Spinal cord (tissue), 10 donors: ENCODE data around the gene LCOR. TPM values are rescaled to one million over a fixed set of nuclear protein-coding genes. Genes with fewer than 3 reads are reported as not detected.

Experiments
- DNase-seq, 6 donors: peaks; one replicate each; pipeline versions ENCODE4 v3.0.0 to v3.0.0-alpha.2; 2013 to 2015; ENCODE audit warnings: low spot score in 6 of 6, low read depth in 4 of 6
- H3K27ac ChIP-seq: one replicate; pipeline ENCODE4 v1.5.1; 2013; ENCODE audit warnings: low read depth, low read length, control low read depth
- H3K27me3 ChIP-seq: one replicate; pipeline ENCODE4 v1.6.1; 2013; ENCODE audit warnings: low read length; ENCODE audit not compliant: control insufficient read depth, insufficient read depth
- H3K36me3 ChIP-seq: one replicate; pipeline ENCODE4 v1.6.1; 2013; ENCODE audit warnings: low read length; ENCODE audit not compliant: control insufficient read depth, insufficient read depth
- H3K4me1 ChIP-seq: one replicate; pipeline ENCODE4 v1.6.1; 2013; ENCODE audit warnings: low read length; ENCODE audit not compliant: control insufficient read depth, insufficient read depth
- H3K4me3 ChIP-seq: one replicate; pipeline ENCODE4 v1.5.1; 2013; ENCODE audit warnings: low read depth, low read length, control low read depth
- H3K9me3 ChIP-seq: one replicate; pipeline ENCODE4 v1.6.1; 2013; ENCODE audit warnings: low read length; ENCODE audit not compliant: control insufficient read depth, insufficient read depth
- WGBS: methylation state at CpG from one replicate; pipeline ENCODE4 v1.1.5; 2013; ENCODE audit warnings: missing lambda C conversion rate; ENCODE audit not compliant: insufficient coverage; 5-methylcytosine and 5-hydroxymethylcytosine counted together
- polyA plus RNA-seq, 2 donors: library from polyadenylated mRNA; unstranded; fragments of 120-200 nt; gene quantifications; one replicate each; pipeline ENCODE4 v1.2.1, GENCODE V29; 2013; ENCODE audit not compliant: insufficient read length in 2 of 2
- total RNA-seq, 2 donors: library from RNA; depleted of rRNA in 1 of 2; stranded (reverse); fragments of 120-200 nt in 1 of 2; fragments of >200 nt in 1 of 2; gene quantifications; one replicate each; pipeline versions ENCODE4 v1.2.3 to v1.2.4, GENCODE V29; 2013 to 2014
- donor health status: healthy.

LCOR gene
- total and polyA plus RNA-seq, 4 donors: 12.6 to 59.8 (median 22.0) TPM

- Histone ChIP-seq H3K27ac (no peak overlapping the region), H3K4me3 (no peak overlapping the region), H3K27me3 (no peaks in the 10 kb centered on the region), H3K36me3 (peaks cover 9% of the 10 kb centered on the region), H3K4me1 (no peaks in the 10 kb centered on the region), H3K9me3 (no peaks in the 10 kb centered on the region)
- 65% methylated on average over 3 of the region's 3 CpGs for WGBS
- DNase-seq: no peak
Measured at GRCh38 chr10:96878057-96878456, 46.0 kb downstream of the LCOR start.

GRCh38 chr10:96880575-96880974 lies 48.5 kb downstream of the LCOR start:
- WGBS: no CpG with 5 or more reads among the region's 2 CpGs
- Histone ChIP-seq H3K27ac (no peak overlapping the region), H3K9me3 (no peaks in the 10 kb centered on the region), H3K4me3 (no peak overlapping the region), H3K36me3 (peaks cover 9% of the 10 kb centered on the region), H3K27me3 (no peaks in the 10 kb centered on the region), H3K4me1 (no peaks in the 10 kb centered on the region)
- DNase-seq: no peak

- peaks cover 4% of the 10 kb centered on the region for H3K9me3 ChIP-seq
- DNase-seq: no peak
- no peaks in the 10 kb centered on the region for H3K4me1 ChIP-seq
- H3K36me3 ChIP-seq: peaks cover 5% of the 10 kb centered on the region
- WGBS: 96% methylated on average over 4 of the region's 12 CpGs
- H3K27me3 ChIP-seq: no peaks in the 10 kb centered on the region
- H3K4me3 ChIP-seq: no peak overlapping the region
- no peak overlapping the region for H3K27ac ChIP-seq
Measured at GRCh38 chr10:96889415-96890171, 57.5 kb downstream of the LCOR start.

GRCh38 chr10:96890172-96890513 lies 58.0 kb downstream of the LCOR start:
- DNase-seq: no peak
- no CpG with 5 or more reads among the region's 1 CpG for WGBS
- peaks cover 4% of the 10 kb centered on the region for H3K9me3 ChIP-seq
- no peaks in the 10 kb centered on the region for H3K4me1 ChIP-seq
- H3K27me3 ChIP-seq: no peaks in the 10 kb centered on the region
- H3K36me3 ChIP-seq: peaks cover 5% of the 10 kb centered on the region
- H3K4me3 ChIP-seq: no peak overlapping the region
- H3K27ac ChIP-seq: no peak overlapping the region

GRCh38 chr10:96890580-96890979 lies 58.5 kb downstream of the LCOR start:
- Histone ChIP-seq H3K36me3 (peaks cover 5% of the 10 kb centered on the region), H3K9me3 (peaks cover 4% of the 10 kb centered on the region), H3K27me3 (no peaks in the 10 kb centered on the region), H3K4me1 (no peaks in the 10 kb centered on the region), H3K27ac (no peak overlapping the region), H3K4me3 (no peak overlapping the region)
- WGBS: 100% methylated on average over 2 of the region's 3 CpGs
- DNase-seq: no peak

GRCh38 chr10:96891840-96892239 lies 59.7 kb downstream of the LCOR start:
- no peak overlapping the region for H3K4me3 ChIP-seq
- H3K4me1 ChIP-seq: no peaks in the 10 kb centered on the region
- H3K9me3 ChIP-seq: peaks cover 4% of the 10 kb centered on the region
- no peak for DNase-seq
- 100% methylated on average over 3 of the region's 4 CpGs for WGBS
- H3K27ac ChIP-seq: no peak overlapping the region
- H3K27me3 ChIP-seq: no peaks in the 10 kb centered on the region
- peaks cover 2% of the 10 kb centered on the region for H3K36me3 ChIP-seq

GRCh38 chr10:96895662-96896424 lies 63.7 kb downstream of the LCOR start:
- 88% methylated on average over 1 of the region's 6 CpGs for WGBS
- no peaks in the 10 kb centered on the region for H3K4me1 ChIP-seq
- no peak overlapping the region for H3K27ac ChIP-seq
- no peak for DNase-seq
- H3K27me3 ChIP-seq: no peaks in the 10 kb centered on the region
- no peak overlapping the region for H3K4me3 ChIP-seq
- peaks cover 4% of the 10 kb centered on the region for H3K9me3 ChIP-seq
- no peaks in the 10 kb centered on the region for H3K36me3 ChIP-seq

GRCh38 chr10:96896884-96897589 lies 64.9 kb downstream of the LCOR start:
- no peak overlapping the region for H3K4me3 ChIP-seq
- WGBS: no CpG with 5 or more reads among the region's 1 CpG
- DNase-seq: no peak

GRCh38 chr10:96902117-96902516 lies 70.0 kb downstream of the LCOR start:
- DNase-seq: no peak
- no peaks in the 10 kb centered on the region for H3K36me3 ChIP-seq
- no peaks in the 10 kb centered on the region for H3K27me3 ChIP-seq
- no peaks in the 10 kb centered on the region for H3K4me1 ChIP-seq
- WGBS: 100% methylated on average over 1 of the region's 1 CpG
- peaks cover 2% of the 10 kb centered on the region for H3K9me3 ChIP-seq
- no peak overlapping the region for H3K27ac ChIP-seq
- no peak overlapping the region for H3K4me3 ChIP-seq

More at GRCh38 chr10:96896884-96897589, 64.9 kb downstream of the LCOR start:
- H3K36me3 ChIP-seq: no peaks in the 10 kb centered on the region
- H3K4me1 ChIP-seq: no peaks in the 10 kb centered on the region
- no peaks in the 10 kb centered on the region for H3K27me3 ChIP-seq
- peaks cover 3% of the 10 kb centered on the region for H3K9me3 ChIP-seq
- no peak overlapping the region for H3K27ac ChIP-seq
